ENCODE results near the gene MYBPHL. TPM values are rescaled to one million over a fixed set of nuclear protein-coding genes. Genes with fewer than 3 reads are reported as not detected.

Gene MYBPHL
- total and polyA plus RNA-seq, 2 experiments from 2014 or later: 3.6 to 7.4 TPM

GRCh38 chr1:109296782-109297181 lies 10.0 kb downstream of the MYBPHL start:
- Histone ChIP-seq H2AFZ (no peak overlapping the region), H3K27ac (no peak overlapping the region), H3K9me2 (replicated peaks; ENCODE audit: insufficient read depth) (no peaks in the 10 kb centered on the region)

GRCh38 chr1:109295712-109296415 lies 10.9 kb downstream of the MYBPHL start:
- Histone ChIP-seq H2AFZ (no peak overlapping the region), H3K4me2 (no peak overlapping the region), H3K36me3 (replicated peaks; ENCODE audit: insufficient read depth, low read depth) (no peaks in the 10 kb centered on the region), H3K79me2 (no peaks in the 10 kb centered on the region), H3K4me3 (no peak overlapping the region), H3K27ac (no peak overlapping the region), H3K9me3 (ENCODE audit: low read depth) (no peaks in the 10 kb centered on the region), H3K27me3 (no peaks in the 10 kb centered on the region), H3K4me1 (ENCODE audit: insufficient read depth) (peaks cover 16% of the 10 kb centered on the region), H4K20me1 (ENCODE audit: insufficient read depth, poor library complexity, severe bottlenecking) (no peaks in the 10 kb centered on the region), H3K9me2 (replicated peaks; ENCODE audit: insufficient read depth) (no peaks in the 10 kb centered on the region)
- TF ChIP-seq EZH2 (IDR thresholded peaks at IDR 0.05; ENCODE audit: borderline replicate concordance): no peak
- no peak for TF ChIP-seq EZH2phosphoT487 (IDR thresholded peaks at IDR 0.05; ENCODE audit: low read depth, severe bottlenecking, unreplicated experiment)
- no peak for TF ChIP-seq CTCF (IDR thresholded peaks at IDR 0.05; ENCODE audit: poor library complexity)
- WGBS (ENCODE audit: low lambda C conversion rate, missing lambda C conversion rate): 84% methylated on average over 12 of the region's 12 CpGs
- no peak for DNase-seq (ENCODE audit: low spot score)

More at GRCh38 chr1:109296782-109297181, 10.0 kb downstream of the MYBPHL start:
- Histone ChIP-seq H3K4me1 (ENCODE audit: insufficient read depth) (peaks cover 16% of the 10 kb centered on the region), H3K9me3 (ENCODE audit: low read depth) (no peaks in the 10 kb centered on the region), H3K36me3 (replicated peaks; ENCODE audit: insufficient read depth, low read depth) (no peaks in the 10 kb centered on the region), H3K4me3 (no peak overlapping the region), H4K20me1 (ENCODE audit: insufficient read depth, poor library complexity, severe bottlenecking) (no peaks in the 10 kb centered on the region), H3K4me2 (no peak overlapping the region), H3K27me3 (no peaks in the 10 kb centered on the region), H3K79me2 (no peaks in the 10 kb centered on the region)
- TF ChIP-seq EZH2 (IDR thresholded peaks at IDR 0.05; ENCODE audit: borderline replicate concordance) (no peak), EZH2phosphoT487 (IDR thresholded peaks at IDR 0.05; ENCODE audit: low read depth, severe bottlenecking, unreplicated experiment) (no peak), CTCF (IDR thresholded peaks at IDR 0.05; ENCODE audit: poor library complexity) (no peak)
- no peak for DNase-seq (ENCODE audit: low spot score)
- 97% methylated on average over 16 of the region's 16 CpGs for WGBS (ENCODE audit: low lambda C conversion rate, missing lambda C conversion rate)

- Histone ChIP-seq H4K20me1 (ENCODE audit: insufficient read depth, poor library complexity, severe bottlenecking) (no peaks in the 10 kb centered on the region), H2AFZ (no peak overlapping the region), H3K9me3 (ENCODE audit: low read depth) (no peaks in the 10 kb centered on the region), H3K36me3 (replicated peaks; ENCODE audit: insufficient read depth, low read depth) (no peaks in the 10 kb centered on the region), H3K4me3 (no peak overlapping the region), H3K4me2 (no peak overlapping the region), H3K79me2 (no peaks in the 10 kb centered on the region), H3K27ac (no peak overlapping the region), H3K4me1 (ENCODE audit: insufficient read depth) (peaks cover 11% of the 10 kb centered on the region), H3K27me3 (no peaks in the 10 kb centered on the region), H3K9me2 (replicated peaks; ENCODE audit: insufficient read depth) (no peaks in the 10 kb centered on the region)
- no peak for TF ChIP-seq CTCF (IDR thresholded peaks at IDR 0.05; ENCODE audit: poor library complexity)
- no peak for TF ChIP-seq EZH2 (IDR thresholded peaks at IDR 0.05; ENCODE audit: borderline replicate concordance)
- TF ChIP-seq EZH2phosphoT487 (IDR thresholded peaks at IDR 0.05; ENCODE audit: low read depth, severe bottlenecking, unreplicated experiment): no peak
- DNase-seq (ENCODE audit: low spot score): no peak
- WGBS (ENCODE audit: low lambda C conversion rate, missing lambda C conversion rate): 90% methylated on average over 4 of the region's 4 CpGs
Observed at GRCh38 chr1:109294481-109294880, 12.3 kb downstream of the MYBPHL start.

All from hepatocyte (in vitro differentiated cells).